HG02588 (cell line): ENCODE data around the gene ZNF646.

ENCODE experiments used
- ATAC-seq: cut with Tn5 transposase; IDR thresholded peaks from one replicate; pipeline ENCODE4 v1.9.1; 2021; ENCODE audit warnings: mild to moderate bottlenecking, moderate library complexity; ENCODE audit not compliant: unreplicated experiment

Gene ZNF646

DNA sequence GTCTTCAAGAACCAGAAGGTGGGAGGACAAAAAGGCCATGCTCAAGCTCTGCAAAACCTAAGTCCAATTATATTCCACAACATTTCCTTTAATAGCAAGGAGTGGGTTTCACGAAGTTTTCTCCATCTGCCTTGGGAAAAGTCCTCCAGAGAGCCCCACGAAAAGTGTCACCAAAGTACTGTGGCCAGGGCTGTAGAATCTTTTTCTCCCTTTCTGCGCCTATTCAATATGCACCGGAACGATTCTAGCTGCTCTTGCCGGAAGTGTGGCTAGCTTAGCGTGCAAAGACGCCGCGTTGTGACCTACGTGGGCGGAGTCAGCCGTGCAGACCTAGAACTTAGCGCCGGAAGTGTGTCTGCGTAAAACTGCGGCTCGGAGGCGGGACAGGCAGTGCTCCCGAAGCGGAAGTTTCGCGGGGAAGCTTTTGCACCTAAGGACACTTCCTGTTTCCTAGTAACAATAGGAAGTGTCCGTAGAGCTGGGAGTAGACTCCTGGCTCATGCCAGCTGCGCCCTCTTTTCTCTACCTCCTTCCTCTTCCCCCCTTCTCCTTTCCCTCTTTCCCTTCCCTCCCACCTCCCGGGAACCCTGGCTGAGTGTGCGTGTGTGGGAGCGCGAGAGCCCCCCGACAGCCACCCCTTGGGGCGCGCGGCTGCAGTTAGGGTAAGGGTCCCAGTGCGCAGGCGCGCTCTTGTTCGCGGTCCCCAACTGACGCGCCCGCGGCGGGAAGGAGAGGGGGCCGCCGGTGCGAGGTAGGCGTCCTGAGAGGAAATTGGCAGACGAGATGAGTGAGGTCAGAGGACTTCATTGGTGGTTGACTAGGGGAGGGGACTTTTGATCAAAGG lies at the start of gene ZNF646, which contains the start of gene ZNF668:
ZNF646 (plus strand) TSS at position 453 of the 844 bp plus-strand sequence. CDS start 1,903 bp downstream, outside the sequence.
ZNF668 (minus strand) TSS at position 271 of the 844 bp plus-strand sequence. CDS start 9,781 bp downstream, outside the sequence.
- peak; percentile 68 for ATAC-seq

DNA sequence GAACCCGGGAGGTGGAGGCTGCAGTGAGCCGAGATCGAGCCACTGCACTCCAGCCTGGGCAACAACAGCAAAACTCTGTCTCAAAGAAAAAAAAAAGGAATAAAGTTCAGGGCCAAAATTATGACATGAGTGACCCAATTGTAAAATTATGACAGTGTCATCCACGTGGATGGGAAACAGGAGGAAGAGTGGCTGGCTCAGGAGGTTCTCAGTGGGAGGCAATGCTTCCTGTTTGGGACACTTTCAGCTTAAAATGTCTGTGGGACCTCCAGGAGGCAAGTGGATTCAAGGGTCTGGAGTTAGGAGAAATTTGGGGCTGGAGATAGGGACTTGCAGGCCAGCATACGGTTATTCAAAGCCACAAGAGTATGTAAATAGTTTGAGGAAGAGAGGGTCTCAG lies 48.9 kb upstream of the ZNF646 start:
- ATAC-seq, result no peak

DNA sequence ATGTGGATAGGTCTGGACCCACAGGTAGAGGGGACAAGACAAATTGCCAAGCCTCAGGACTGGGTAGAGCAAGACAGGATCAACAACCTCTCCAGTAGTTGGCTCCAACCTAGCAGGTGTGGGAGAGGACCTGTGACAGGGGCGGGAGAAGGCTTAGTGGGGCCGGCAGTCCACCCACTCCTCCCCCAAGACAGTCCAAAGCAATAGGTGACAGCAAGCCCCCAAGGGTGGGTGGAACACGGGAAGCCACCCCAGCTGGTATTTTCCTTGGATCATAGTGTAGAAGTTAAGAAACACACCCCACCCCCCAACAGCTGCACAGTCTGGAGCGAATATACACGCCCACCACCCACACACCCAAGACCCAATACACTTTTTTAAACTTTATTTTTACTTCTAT lies 45.0 kb upstream of the ZNF646 start:
- ATAC-seq, result no peak

GRCh38 chr16:31031276-31031675 lies 42.9 kb upstream of the ZNF646 start:
- no peak for ATAC-seq

DNA sequence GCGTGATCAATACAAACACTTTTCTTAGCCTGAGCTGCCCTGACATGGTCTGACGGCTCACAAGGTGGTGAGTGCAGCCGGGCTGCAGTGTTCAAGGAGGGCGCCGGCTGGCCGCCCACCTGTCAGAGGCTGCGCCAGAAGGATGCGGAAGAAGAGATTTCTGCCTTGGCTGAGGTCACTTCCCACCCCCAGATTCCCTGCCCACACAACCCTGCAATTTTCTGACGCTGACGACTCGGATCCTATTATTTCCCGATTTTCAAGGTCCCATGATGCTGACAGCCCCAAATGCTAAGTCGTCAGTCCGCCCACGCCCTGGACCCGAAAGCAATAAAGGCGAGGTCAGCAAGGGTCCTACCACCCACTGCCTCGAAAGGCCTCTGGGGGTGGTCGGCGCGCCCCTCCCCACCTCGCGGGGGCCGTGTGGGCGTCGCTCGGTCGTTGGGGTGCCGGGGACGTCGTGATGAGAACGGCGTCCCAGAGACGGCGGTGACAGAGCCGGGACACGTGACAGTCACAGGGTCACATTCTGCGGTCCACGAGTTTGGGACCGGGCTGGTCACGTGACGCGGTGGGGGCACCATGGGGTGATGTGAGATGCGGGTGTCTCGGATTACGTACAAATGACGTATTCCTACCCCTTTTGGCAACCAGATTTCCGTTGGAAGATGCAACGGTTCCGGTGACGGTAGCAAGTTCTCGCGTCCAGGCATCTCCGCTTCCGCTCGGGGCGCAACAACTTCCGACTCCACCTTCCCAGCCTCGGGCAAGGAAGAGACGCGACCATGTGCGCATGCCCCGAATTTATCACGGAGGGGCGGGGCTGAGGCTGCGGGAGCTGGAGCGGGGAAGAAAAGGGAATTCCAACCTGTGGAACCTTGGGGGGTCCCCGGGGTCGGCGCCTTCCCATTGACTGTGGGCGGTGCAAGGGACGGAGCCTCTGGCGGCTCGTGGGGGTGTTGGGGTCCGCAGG lies 41.2 kb upstream of the ZNF646 start, which contains the start of gene STX4:
STX4 (plus strand) TSS at position 823 of the 973 bp plus-strand sequence. CDS start 248 bp downstream, outside the sequence.
- ATAC-seq, result peak; percentile 72

- peak; percentile 28 for ATAC-seq
Measured at GRCh38 chr16:31033709-31034492, 40.3 kb upstream of the ZNF646 start.

GRCh38 chr16:31036691-31037090 lies 37.5 kb upstream of the ZNF646 start:
- ATAC-seq, result no peak

DNA sequence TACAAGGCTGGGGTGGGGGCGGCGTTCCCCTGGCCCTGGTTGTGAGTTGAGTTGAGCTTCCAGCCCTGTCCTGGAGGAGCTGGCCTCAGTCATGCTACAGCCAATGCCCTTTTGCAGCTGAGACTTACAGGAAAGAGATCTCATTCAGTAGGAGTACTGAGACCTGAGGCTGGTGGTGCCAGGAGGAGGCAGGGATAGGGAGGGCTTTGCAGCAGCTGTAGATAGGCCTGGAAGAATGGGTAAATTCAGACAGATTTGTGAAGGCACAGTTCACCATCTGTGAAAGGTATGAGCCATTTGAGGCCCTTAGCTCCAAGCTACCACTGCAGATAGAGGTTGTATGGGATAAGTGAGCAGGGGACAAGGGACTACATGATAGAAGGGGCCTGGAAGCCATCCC lies 35.2 kb upstream of the ZNF646 start:
- no peak for ATAC-seq

DNA sequence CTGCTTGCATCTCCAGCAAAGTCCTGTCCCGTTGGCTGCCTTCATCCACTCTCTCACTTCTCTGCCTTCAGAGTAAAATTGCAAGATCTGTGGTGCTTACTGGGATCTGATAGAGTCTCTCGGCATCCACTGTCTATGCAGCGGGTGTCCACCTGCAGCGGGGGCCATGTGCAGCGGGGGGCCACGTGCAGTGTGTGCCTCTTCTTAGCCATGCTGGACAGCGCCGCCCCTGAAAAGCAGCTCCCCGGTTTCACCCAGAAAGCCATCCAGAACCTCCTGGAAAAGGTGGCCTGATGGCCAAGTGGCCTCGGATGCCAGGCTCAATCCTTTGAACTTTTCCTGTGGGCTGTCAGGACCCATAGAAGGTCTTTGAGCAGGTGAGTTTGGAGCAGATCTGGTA lies 31.4 kb upstream of the ZNF646 start:
- ATAC-seq, result no peak

GRCh38 chr16:31043352-31043751 lies 30.9 kb upstream of the ZNF646 start:
- no peak for ATAC-seq

DNA sequence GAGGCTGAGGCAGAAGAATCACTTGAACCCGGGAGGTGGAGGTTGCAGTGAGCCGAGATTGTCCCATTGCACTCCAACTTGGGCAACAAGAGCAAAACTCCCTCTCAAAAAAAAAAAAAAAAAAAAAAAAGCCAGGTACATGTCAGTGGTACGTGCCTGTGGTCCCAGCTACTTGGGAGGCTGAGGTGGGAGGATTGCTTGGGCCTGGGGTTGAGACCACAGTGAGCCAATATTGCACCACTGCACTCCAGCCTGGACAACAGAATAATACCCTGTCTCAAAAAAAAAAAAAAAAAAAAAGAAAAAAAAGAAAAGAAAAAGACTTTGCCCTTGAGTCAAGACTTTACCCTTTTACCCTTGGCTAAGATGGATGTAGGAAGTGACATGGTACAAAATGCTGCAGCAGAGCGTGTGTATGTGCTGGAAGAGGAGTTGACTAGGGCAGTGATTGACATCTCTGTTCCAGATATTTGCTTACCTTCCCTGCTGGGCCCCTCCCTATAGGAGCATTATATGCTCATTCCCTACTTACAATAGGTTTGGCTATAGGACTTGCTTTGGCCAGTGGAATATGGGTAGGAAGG lies 30.2 kb upstream of the ZNF646 start:
- no peak for ATAC-seq

GRCh38 chr16:31050280-31051030 lies 23.8 kb upstream of the ZNF646 start:
- no peak for ATAC-seq

DNA sequence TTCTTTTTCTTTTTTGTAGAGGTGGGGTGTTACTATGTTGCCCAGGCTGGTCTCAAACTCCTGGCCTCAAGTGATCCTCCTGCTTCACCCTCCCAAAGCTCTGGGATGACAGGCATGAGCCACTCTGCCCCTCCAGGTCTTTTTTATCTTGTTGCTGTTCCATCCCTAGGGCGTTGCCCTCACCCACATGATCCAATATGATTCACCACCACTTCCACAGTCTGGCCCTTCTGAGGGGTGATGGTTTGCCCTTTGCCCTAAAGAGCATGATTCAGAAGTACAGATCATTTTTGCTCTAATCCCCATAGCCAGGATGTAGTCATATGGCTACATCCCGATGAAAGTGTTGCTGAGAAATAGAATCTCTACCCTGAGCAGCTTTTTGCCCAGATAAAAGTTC lies 22.1 kb upstream of the ZNF646 start:
- no peak for ATAC-seq

DNA sequence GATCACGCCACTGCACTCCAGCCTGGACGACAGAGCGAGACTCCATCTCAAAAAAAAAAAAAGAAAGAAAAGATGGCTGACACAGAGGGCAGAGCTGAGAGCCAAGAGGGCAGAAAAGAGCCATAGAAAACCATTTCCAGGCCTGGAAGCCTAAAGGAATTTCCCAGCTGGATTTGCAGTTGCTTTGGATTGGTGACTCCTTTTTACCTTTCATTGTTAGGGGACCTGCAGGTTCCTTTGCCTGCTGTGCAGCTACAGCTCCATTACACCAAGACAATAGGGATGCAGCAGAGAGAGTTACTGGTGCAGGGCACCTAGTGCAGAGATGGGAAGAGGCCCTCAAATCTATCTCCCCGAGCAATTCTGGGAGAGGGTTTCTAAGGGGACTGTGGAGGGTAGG lies 18.6 kb upstream of the ZNF646 start:
- ATAC-seq, result no peak

- no peak for ATAC-seq
Measured at GRCh38 chr16:31061126-31061812, 13.0 kb upstream of the ZNF646 start.

- ATAC-seq, result no peak
Measured at GRCh38 chr16:31061813-31062440, 12.3 kb upstream of the ZNF646 start.

GRCh38 chr16:31063495-31063842 lies 10.8 kb upstream of the ZNF646 start:
- no peak for ATAC-seq

DNA sequence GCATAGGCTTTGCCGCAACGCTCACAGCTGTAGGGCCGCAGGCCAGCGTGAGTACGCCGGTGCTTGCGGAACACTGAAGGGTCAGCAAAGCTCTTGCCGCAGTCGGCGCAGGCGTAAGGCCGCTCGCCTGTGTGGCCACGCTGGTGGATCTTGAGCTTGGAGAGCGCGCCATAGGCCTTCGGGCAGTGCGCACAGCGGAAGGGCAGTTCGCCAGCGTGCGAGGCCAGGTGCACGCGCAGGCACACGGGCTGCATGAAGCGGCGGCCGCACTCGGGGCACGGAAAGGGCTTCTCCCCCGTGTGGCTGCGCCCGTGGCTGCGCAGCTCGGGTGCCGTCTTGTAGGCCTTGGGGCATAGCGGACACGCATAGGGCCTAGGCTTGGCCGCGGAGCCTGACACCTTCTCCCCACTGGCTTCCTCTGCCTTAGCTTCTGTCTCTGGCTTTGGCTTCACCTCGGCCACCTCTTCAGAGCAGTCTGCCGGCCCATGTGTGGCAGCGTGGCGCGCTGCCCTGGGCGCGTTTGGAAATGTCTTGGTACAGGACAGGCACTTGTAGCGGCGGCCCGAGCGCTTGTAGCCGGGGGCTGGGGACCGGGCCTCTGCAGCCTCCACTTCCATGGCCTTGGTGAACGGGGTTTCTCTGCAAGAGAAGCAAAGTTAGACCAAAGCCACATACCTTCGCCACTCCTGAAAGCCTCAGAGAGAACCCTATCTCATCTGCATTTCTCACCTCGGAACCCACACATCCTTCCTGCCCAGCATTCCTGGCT lies 10.2 kb upstream of the ZNF646 start:
- no peak for ATAC-seq
